CD4-positive, alpha-beta memory T cell (primary cell): Measurements from ENCODE around the gene MOSPD3. TPM values are rescaled to one million over a fixed set of nuclear protein-coding genes. Genes with fewer than 3 reads are reported as not detected.

Experiments
- CTCF ChIA-PET: fragments of 350-600 bp; sonication (Branson Sonifier 250); formaldehyde crosslinking; loops from one replicate; lab custom pipeline; 2021; ENCODE audit warnings: inconsistent platforms; ENCODE audit not compliant: partially characterized antibody; lab: Charles Lee
- POLR2A ChIA-PET: fragments of 350-600 bp; sonication (Branson Sonifier 250); formaldehyde crosslinking; loops from one replicate; lab custom pipeline; 2021; ENCODE audit not compliant: partially characterized antibody; lab: Charles Lee
- DNase-seq, 5 donors: peaks; one replicate each; pipeline versions ENCODE4 v3.0.0 to v3.0.0-alpha.2; 2020 to 2022; ENCODE audit warnings: mixed read lengths in 1 of 5
- H3K27ac ChIP-seq: one replicate; pipeline ENCODE4 v1.7.0; 2013; ENCODE audit warnings: low read depth, low read length
- H3K27me3 ChIP-seq: 2 replicates; pipeline ENCODE4 v1.7.0; 2013; ENCODE audit warnings: mild to moderate bottlenecking, low read length, moderate library complexity; ENCODE audit not compliant: insufficient read depth
- H3K36me3 ChIP-seq: 2 replicates; pipeline ENCODE4 v1.7.0; 2013; ENCODE audit warnings: mild to moderate bottlenecking, low read length, moderate library complexity; ENCODE audit not compliant: insufficient read depth
- H3K4me1 ChIP-seq: 2 replicates; pipeline ENCODE4 v1.7.0; 2013; ENCODE audit warnings: mild to moderate bottlenecking, low read length, moderate library complexity; ENCODE audit not compliant: insufficient read depth
- H3K4me3 ChIP-seq, 2 donors: one replicate each; pipeline ENCODE4 v1.7.0; 2013; ENCODE audit warnings: low read length in 2 of 2, mild to moderate bottlenecking in 1 of 2
- H3K9me3 ChIP-seq, 2 donors: one replicate each; pipeline ENCODE4 v1.7.0; 2013; ENCODE audit warnings: low read length in 2 of 2, control low read depth in 1 of 2; ENCODE audit not compliant: control insufficient read depth in 1 of 2
- H3K27ac Mint-ChIP-seq, 7 donors: one replicate each; pipeline ENCODE4 v1.8.0; 2020 to 2021; ENCODE audit warnings: mixed read lengths in 7 of 7, mild to moderate bottlenecking in 6 of 7, inconsistent platforms in 3 of 7, moderate library complexity in 3 of 7
- H3K27me3 Mint-ChIP-seq, 2 donors: one replicate each; pipeline ENCODE4 v1.8.0; 2020 to 2021; ENCODE audit warnings: mixed read lengths in 2 of 2
- H3K36me3 Mint-ChIP-seq, 2 donors: one replicate each; pipeline ENCODE4 v1.8.0; 2020 to 2021; ENCODE audit warnings: mixed read lengths in 2 of 2, inconsistent platforms in 1 of 2, mild to moderate bottlenecking in 1 of 2
- H3K4me1 Mint-ChIP-seq, 4 donors: one replicate each; pipeline ENCODE4 v1.8.0; 2020 to 2021; ENCODE audit warnings: mixed read lengths in 4 of 4, mild to moderate bottlenecking in 1 of 4
- H3K4me3 Mint-ChIP-seq, 8 donors: one replicate each; pipeline ENCODE4 v1.8.0; 2020 to 2021; ENCODE audit warnings: mixed read lengths in 8 of 8, mild to moderate bottlenecking in 7 of 8, moderate library complexity in 6 of 8, inconsistent platforms in 3 of 8
- H3K9me3 Mint-ChIP-seq, 8 donors: one replicate each; pipeline ENCODE4 v1.8.0; 2020 to 2021; ENCODE audit warnings: mixed read lengths in 8 of 8, mild to moderate bottlenecking in 5 of 8, inconsistent platforms in 3 of 8, moderate library complexity in 1 of 8
- intact Hi-C: fragments of 100-400 bp; cut with micrococcal nuclease; formaldehyde crosslinking; loops from one replicate; pipeline ENCODE4 v1.15.1; 2023
- polyA plus RNA-seq, 2 donors: library from polyadenylated mRNA; unstranded; fragments of 300-500 nt; fragmentation: Illumina TruSeq; gene quantifications; one replicate each; pipeline ENCODE4 v1.2.3, GENCODE V29; 2021
- total RNA-seq, 2 experiments: library from RNA; stranded (reverse); gene quantifications; one replicate each; pipeline ENCODE4 v1.2.3, GENCODE V29; 2021

The MOSPD3 gene
- total and polyA plus RNA-seq, 4 experiments from 2014 or later, result 13.4 to 32.1 (median 20.1) TPM

DNA sequence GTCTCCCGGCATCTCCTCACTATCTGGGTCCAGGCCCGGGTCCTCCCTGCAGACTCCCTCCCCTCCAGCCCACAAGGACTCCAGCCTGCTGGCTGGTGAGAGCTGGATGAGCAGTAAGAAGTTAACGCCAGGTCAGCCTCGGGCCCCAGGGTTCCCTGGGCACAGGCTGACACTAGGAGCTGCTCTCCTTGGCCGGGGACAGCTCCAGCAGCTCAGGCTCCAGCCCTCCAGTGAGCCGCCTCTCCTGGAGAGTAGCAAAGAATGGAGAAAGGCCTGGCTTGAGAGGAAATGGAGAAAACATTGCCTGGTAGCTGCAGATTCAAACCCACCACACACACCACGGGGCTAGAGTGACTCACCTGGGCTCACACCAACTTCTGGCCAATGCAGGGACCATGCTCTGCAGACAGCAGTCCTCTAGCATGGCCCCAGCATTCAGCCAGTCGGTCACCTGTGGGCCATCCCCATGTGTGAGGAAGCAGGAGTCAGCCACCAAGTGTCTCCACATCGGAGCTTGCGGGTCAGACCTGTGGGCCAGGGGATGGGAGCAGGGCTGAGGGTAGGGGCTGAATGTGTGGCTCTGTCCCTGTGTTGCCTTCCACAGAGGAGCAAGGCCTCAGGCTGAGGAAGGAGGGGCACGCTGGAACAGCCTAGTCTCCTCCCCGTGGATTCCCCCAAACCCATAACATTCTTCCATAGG, 45.2 kb upstream of the MOSPD3 start:
- ChIA-PET POLR2A (interaction anchor here (0.9 to 12.1 kb wide), 6 partner anchors 8 to 138 kb away, joined by 3 to 307 read pairs (median 4); partner anchors contain the start of genes AGFG2, FBXO24, LRCH4 and POP7), CTCF (interaction anchor here (0.8 to 13.2 kb wide), 9 partner anchors 8 to 157 kb away, joined by 3 to 266 read pairs (median 6); partner anchors contain the start of genes AGFG2, FBXO24, GIGYF1 and LRCH4)
- Histone ChIP-seq H3K27me3 (no peaks in the 10 kb centered on the region), H3K9me3 (no peaks in the 10 kb centered on the region), H3K4me1 (peaks cover 43% of the 10 kb centered on the region), H3K27ac (peak overlapping the region; percentile 14), H3K36me3 (peaks cover 18% of the 10 kb centered on the region), H3K4me3 (no peak overlapping the region)
- H3K36me3 Mint-ChIP-seq, result peaks cover 8 to 27% of the 10 kb centered on the region in 2 donors
- no peak for DNase-seq
- peak overlapping the region in 1 of 8 donors; percentile 9 for H3K4me3 Mint-ChIP-seq
- peak overlapping the region in 5 of 7 donors; percentile 13 to 83 (median 62) for H3K27ac Mint-ChIP-seq
- no peaks in the 10 kb centered on the region for H3K27me3 Mint-ChIP-seq
- H3K9me3 Mint-ChIP-seq, result peaks cover 0 to 2% (median 0%) of the 10 kb centered on the region in 8 donors
- peaks cover 20 to 57% (median 32%) of the 10 kb centered on the region in 4 donors for H3K4me1 Mint-ChIP-seq
- intact Hi-C loops, result no loop called here

GRCh38 chr7:100567751-100568175, 44.6 kb upstream of the MOSPD3 start:
- intact Hi-C loops, result loop anchor here (2.0 kb wide), 1 partner anchor 65 kb away; no protein-coding TSS in a partner anchor
- Mint-ChIP-seq H3K4me3 (no peak overlapping the region), H3K9me3 (peaks cover 0 to 2% (median 0%) of the 10 kb centered on the region in 8 donors), H3K4me1 (peaks cover 20 to 61% (median 32%) of the 10 kb centered on the region in 4 donors), H3K36me3 (peaks cover 6 to 26% of the 10 kb centered on the region in 2 donors), H3K27ac (peak overlapping the region in 6 of 7 donors; percentile 29 to 83 (median 50)), H3K27me3 (no peaks in the 10 kb centered on the region)
- Histone ChIP-seq H3K27me3 (no peaks in the 10 kb centered on the region), H3K36me3 (peaks cover 13% of the 10 kb centered on the region), H3K4me3 (no peak overlapping the region), H3K4me1 (peaks cover 43% of the 10 kb centered on the region), H3K9me3 (no peaks in the 10 kb centered on the region), H3K27ac (peak overlapping the region; percentile 14)
- no peak for DNase-seq
- CTCF ChIA-PET, result interaction anchor here (0.8 to 11.8 kb wide), 7 partner anchors 9 to 131 kb away, joined by 3 to 266 read pairs (median 6); partner anchors contain the start of genes FBXO24, GIGYF1, LRCH4 and PPP1R35
- POLR2A ChIA-PET, result interaction anchor here (0.9 to 12.1 kb wide), 6 partner anchors 8 to 138 kb away, joined by 3 to 307 read pairs (median 4); partner anchors contain the start of genes FBXO24, LRCH4 and POP7

DNA sequence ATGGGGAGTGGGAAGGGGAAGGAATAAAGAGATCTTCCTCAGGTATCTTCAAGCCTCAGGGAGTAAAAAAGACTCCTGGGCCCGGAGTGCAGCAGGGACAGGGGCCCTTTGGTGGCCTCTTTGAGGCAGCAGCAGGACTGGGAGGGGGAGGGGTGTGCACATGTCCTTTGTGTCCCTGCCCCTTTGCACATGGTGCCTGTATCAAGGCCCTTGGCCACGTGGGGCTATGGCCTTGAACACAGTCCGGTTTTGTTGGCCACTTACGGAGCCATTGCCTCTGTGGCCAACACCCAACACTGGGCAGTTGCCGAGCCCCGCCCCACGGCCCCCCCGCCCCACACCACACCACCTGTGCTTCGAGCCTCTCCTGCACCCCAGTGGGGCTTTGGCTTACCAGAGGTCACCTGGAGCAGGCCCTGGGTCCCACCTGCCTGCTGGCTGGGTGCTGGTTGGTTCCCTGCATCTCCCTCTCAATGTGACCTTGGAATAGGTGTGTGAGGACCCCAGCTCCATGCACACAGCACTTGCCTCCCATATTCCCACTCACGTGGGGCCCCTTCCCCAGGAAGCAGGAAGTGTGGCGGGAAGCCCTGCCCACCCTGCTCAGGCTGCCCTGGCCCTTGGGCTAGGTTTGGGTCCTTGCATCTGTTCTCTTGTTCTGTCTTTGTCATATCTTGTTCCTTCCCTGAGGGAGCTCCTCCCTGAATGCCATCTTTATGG, 44.0 kb upstream of the MOSPD3 start:
- H3K36me3 Mint-ChIP-seq, result peaks cover 4 to 23% of the 10 kb centered on the region in 2 donors
- H3K27ac ChIP-seq, result peak overlapping the region; percentile 8
- no peak for DNase-seq
- H3K4me3 Mint-ChIP-seq, result peak overlapping the region in 2 of 8 donors; percentile 10 to 32
- H3K4me1 Mint-ChIP-seq, result peaks cover 18 to 60% (median 32%) of the 10 kb centered on the region in 4 donors
- POLR2A ChIA-PET, result interaction anchor here (0.7 to 12.1 kb wide), 15 partner anchors 9 to 109 kb away, joined by 3 to 307 read pairs (median 4); partner anchors contain the start of genes AGFG2, FBXO24, GNB2 and LRCH4
- H3K9me3 Mint-ChIP-seq, result peaks cover 0 to 2% (median 0%) of the 10 kb centered on the region in 8 donors
- CTCF ChIA-PET, result interaction anchor here (1.1 to 11.8 kb wide), 11 partner anchors 9 to 137 kb away, joined by 3 to 266 read pairs (median 4); partner anchors contain the start of genes FBXO24, GIGYF1, LRCH4 and POP7
- intact Hi-C loops, result loop anchor here (2.0 kb wide), 1 partner anchor 64 kb away; no protein-coding TSS in a partner anchor
- H3K27me3 ChIP-seq, result no peaks in the 10 kb centered on the region
- H3K27me3 Mint-ChIP-seq, result no peaks in the 10 kb centered on the region
- peak overlapping the region; percentile 52 to 84 (median 74) for H3K27ac Mint-ChIP-seq
- H3K4me3 ChIP-seq, result no peak overlapping the region
- peaks cover 43% of the 10 kb centered on the region for H3K4me1 ChIP-seq
- H3K36me3 ChIP-seq, result peaks cover 7% of the 10 kb centered on the region
- H3K9me3 ChIP-seq, result no peaks in the 10 kb centered on the region

DNA sequence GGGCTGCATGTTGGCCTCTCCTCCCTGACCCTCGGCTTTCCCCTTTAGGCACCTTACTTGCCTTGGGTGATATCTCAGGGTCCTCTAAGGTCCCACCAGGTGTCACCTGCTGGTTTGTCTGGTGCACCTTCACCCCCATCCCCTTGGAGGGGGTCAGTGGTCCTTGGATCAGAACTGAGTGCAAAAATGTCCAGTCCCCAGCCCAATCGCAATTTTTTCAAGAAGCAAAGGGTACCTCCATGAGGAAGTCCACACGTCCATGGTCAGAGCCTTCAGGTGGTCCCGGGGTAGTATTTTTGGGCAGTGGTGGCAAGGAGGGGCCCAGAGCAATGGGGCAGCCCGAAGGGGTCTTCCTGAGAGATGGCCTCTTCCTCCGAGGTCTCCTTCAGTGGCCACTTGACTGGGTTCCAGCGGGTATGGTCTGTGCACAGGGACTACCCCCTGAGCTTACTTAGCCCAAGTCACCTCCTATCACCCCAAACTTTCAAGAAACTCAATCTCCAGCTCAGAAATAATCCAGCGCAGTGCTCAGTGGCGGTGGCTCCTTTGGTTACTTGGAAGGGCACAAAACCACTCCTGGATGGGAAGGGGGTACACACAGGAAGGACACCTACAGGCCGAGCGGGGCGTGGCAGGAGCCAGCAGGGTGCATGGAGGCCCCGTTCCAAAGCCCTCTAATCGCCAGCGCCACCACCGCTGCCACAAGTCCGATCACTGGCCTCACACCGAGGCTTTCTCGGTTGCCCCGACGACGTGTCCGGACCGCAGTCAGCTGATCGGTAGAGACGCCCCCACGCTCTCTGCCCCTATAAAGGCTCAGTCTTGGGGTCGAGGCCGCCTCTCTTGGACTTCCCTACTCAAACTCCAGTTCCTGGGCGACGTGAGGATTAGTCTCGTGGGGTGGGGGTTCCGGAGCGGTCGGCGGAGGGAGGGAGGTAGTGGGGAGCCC, 43.2 kb upstream of the MOSPD3 start:
- Mint-ChIP-seq H3K36me3 (peaks cover 0 to 18% of the 10 kb centered on the region in 2 donors), H3K4me3 (peak overlapping the region; percentile 31 to 77 (median 68)), H3K27ac (peak overlapping the region; percentile 32 to 93 (median 83)), H3K9me3 (peaks cover 0 to 2% (median 0%) of the 10 kb centered on the region in 8 donors), H3K4me1 (peaks cover 14 to 52% (median 27%) of the 10 kb centered on the region in 4 donors), H3K27me3 (no peaks in the 10 kb centered on the region)
- peak overlapping the region; percentile 48 for H3K27ac ChIP-seq
- H3K27me3 ChIP-seq, result no peaks in the 10 kb centered on the region
- no peaks in the 10 kb centered on the region for H3K9me3 ChIP-seq
- H3K36me3 ChIP-seq, result peaks cover 3% of the 10 kb centered on the region
- intact Hi-C loops, result loop anchor here (2.0 kb wide), 1 partner anchor 64 kb away; no protein-coding TSS in a partner anchor
- H3K4me3 ChIP-seq, result peak overlapping the region in 1 of 2 donors; percentile 47
- DNase-seq, result peak; percentile 43 to 70 (median 46)
- ChIA-PET CTCF (interaction anchor here (0.9 to 11.8 kb wide), 10 partner anchors 10 to 167 kb away, joined by 3 to 266 read pairs (median 4); partner anchors contain the start of genes FBXO24, LRCH4, POP7 and PPP1R35), POLR2A (interaction anchor here (0.7 to 12.1 kb wide), 22 partner anchors 8 to 123 kb away, joined by 3 to 307 read pairs (median 4); partner anchors contain the start of genes AGFG2, FBXO24, GNB2 and LRCH4)
- peaks cover 40% of the 10 kb centered on the region for H3K4me1 ChIP-seq

DNA sequence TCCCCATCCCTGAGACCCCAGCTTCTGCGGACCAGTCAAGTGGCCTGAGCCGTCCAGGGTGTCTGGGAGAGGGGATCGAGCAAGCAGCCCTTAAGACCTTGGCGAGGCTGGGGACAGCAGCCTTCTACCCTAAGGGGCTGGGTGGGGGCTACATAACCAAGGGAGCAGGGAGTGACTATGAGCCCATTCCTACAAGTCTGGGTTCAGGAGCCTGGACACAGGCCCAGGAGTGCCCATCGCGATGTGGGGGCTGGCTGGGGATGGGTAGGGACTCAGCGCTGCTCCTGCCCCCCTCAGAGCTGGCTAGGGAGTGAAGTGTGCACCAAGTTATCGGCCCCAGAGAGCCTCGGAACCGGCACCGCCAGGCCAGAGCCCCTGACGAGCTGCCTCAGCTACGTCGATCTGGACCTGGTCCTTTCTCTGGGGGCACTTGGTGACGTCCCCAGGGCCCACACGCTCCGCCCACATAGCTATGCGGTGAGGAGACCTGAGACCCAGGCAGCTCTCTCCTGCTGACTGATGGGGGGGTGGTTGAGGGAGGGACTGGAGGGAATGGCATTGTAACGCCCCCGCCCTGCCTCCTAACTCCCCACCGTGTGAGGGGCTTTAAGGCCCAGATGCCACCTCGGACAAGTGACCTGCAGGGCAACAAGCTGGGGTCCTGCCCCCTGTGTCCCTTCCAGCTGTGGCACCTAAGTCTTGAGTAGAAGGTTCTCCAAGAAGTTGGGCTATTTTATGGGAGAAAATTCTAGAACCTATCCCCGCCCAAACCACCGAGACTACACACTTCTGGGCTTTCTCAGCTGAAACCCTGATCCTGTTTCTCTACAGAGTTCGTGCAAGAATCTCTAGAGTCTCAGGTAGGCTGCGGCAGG, 41.1 kb upstream of the MOSPD3 start:
- ChIA-PET POLR2A (interaction anchor here (0.8 to 12.1 kb wide), 11 partner anchors 8 to 137 kb away, joined by 3 to 307 read pairs (median 5); partner anchors contain the start of genes AGFG2, FBXO24, LRCH4 and NYAP1), CTCF (interaction anchor here (0.5 to 1.8 kb wide), 8 partner anchors 12 to 161 kb away, joined by 3 to 7 read pairs (median 3); partner anchors contain the start of genes FBXO24, LRCH4 and POP7)
- Mint-ChIP-seq H3K27ac (peak overlapping the region; percentile 25 to 84 (median 42)), H3K9me3 (peaks cover 0 to 2% (median 0%) of the 10 kb centered on the region in 8 donors), H3K4me3 (peak overlapping the region in 4 of 8 donors; percentile 21 to 71 (median 49)), H3K36me3 (peaks cover 0 to 26% of the 10 kb centered on the region in 2 donors), H3K4me1 (peaks cover 14 to 51% (median 27%) of the 10 kb centered on the region in 4 donors), H3K27me3 (no peaks in the 10 kb centered on the region)
- Histone ChIP-seq H3K27me3 (no peaks in the 10 kb centered on the region), H3K4me1 (peaks cover 37% of the 10 kb centered on the region), H3K4me3 (no peak overlapping the region), H3K36me3 (peaks cover 19% of the 10 kb centered on the region), H3K9me3 (no peaks in the 10 kb centered on the region), H3K27ac (no peak overlapping the region)
- intact Hi-C loops, result loop anchor here (1.0 kb wide), 1 partner anchor 12 kb away; no protein-coding TSS in a partner anchor
- peak in 1 of 5 donors; percentile 52 for DNase-seq
